Prostate gland (tissue), 2 donors: ENCODE results near the gene RER1. TPM values are rescaled to one million over a fixed set of nuclear protein-coding genes. Genes with fewer than 3 reads are reported as not detected.

ENCODE experiments used
- DNase-seq: peaks from one replicate; pipeline ENCODE4 v3.0.0-alpha.2; 2019; ENCODE audit warnings: low spot score
- H3K27ac ChIP-seq, 2 donors: fragments of 200-600 bp; sonication (generic); 2 replicates each; pipeline ENCODE4 v1.5.1; 2017 to 2019
- H3K27me3 ChIP-seq: fragments of 200-600 bp; sonication (generic); replicated peaks from 2 replicates; pipeline ENCODE4 v1.5.1; 2019; ENCODE audit not compliant: insufficient read depth
- H3K36me3 ChIP-seq, 2 donors: fragments of 200-600 bp; sonication (generic); 1 replicate in 1 of 2; 2 replicates in 1 of 2; pipeline versions ENCODE4 v1.5.1 to v1.8.1; 2017 to 2019
- H3K4me1 ChIP-seq: fragments of 200-600 bp; sonication (generic); replicated peaks from 2 replicates; pipeline ENCODE4 v1.5.1; 2019
- H3K4me3 ChIP-seq, 2 donors: fragments of 200-600 bp; sonication (generic); 2 replicates each; pipeline ENCODE4 v1.5.1; 2017 to 2019
- H3K9me3 ChIP-seq: fragments of 200-600 bp; sonication (generic); 2 replicates; pipeline ENCODE4 v1.5.1; 2017
- CTCF ChIP-seq, 4 experiments: fragments of 200-600 bp in 2 of 4; fragments of 450-650 bp in 2 of 4; sonication (generic) in 2 of 4; IDR thresholded peaks; 1 replicate in 3 of 4; 2 replicates in 1 of 4; pipeline ENCODE4 v1.5.1; 2016 to 2019; ENCODE audit warnings: antibody characterized with exemption in 4 of 4, mild to moderate bottlenecking in 2 of 4, moderate library complexity in 2 of 4
- POLR2A ChIP-seq: fragments of 450-650 bp; IDR thresholded peaks from one replicate; pipeline ENCODE4 v1.6.1; 2016; ENCODE audit warnings: antibody characterized with exemption, mild to moderate bottlenecking
- POLR2AphosphoS5 ChIP-seq: sonication (generic); formaldehyde crosslinking; IDR thresholded peaks from one replicate; pipeline ENCODE4 v1.6.1; 2017; ENCODE audit warnings: antibody characterized with exemption
- WGBS: methylation state at CpG from one replicate; pipeline ENCODE4 v1.1.5; 2018; 5-methylcytosine and 5-hydroxymethylcytosine counted together
- intact Hi-C: fragments of 100-400 bp; cut with DNase I; formaldehyde crosslinking; loops from one replicate; pipeline ENCODE4 v1.14.2; 2022
- total RNA-seq, 2 donors: library from RNA; depleted of rRNA; stranded (reverse); fragments of >200 nt; gene quantifications; one replicate each; pipeline ENCODE4 v1.1.0, GENCODE V29; 2016

Gene RER1
- total RNA-seq, 2 donors from 2014 or later = 86.1 to 97.0 TPM

- no peaks in the 10 kb centered on the region for H3K27me3 ChIP-seq
- H3K4me1 ChIP-seq = no peaks in the 10 kb centered on the region
- TF ChIP-seq CTCF (IDR thresholded peaks at IDR 0.05) = no peak
- no peak for TF ChIP-seq POLR2AphosphoS5
- no peak for TF ChIP-seq POLR2A
- no peak overlapping the region for H3K4me3 ChIP-seq
- no peaks in the 10 kb centered on the region for H3K36me3 ChIP-seq
- H3K9me3 ChIP-seq = no peaks in the 10 kb centered on the region
- intact Hi-C loops = no loop called here
- DNase-seq = no peak
- no peak overlapping the region for H3K27ac ChIP-seq
- WGBS = 74% methylated on average over 32 of the region's 34 CpGs
These were observed 42.5 kb downstream of the RER1 start for GRCh38 chr1:2433936-2434655.

- no peaks in the 10 kb centered on the region for H3K27me3 ChIP-seq
These were observed 43.5 kb downstream of the RER1 start for GRCh38 chr1:2435091-2435490.

GRCh38 chr1:2435746-2436355, 44.2 kb downstream of the RER1 start:
- TF ChIP-seq CTCF (IDR thresholded peaks at IDR 0.05) (no peak), POLR2A (no peak), POLR2AphosphoS5 (no peak)
- no peak for DNase-seq
- H3K4me1 ChIP-seq = no peaks in the 10 kb centered on the region
- H3K4me3 ChIP-seq = no peak overlapping the region
- intact Hi-C loops = no loop called here
- H3K9me3 ChIP-seq = no peaks in the 10 kb centered on the region
- 85% methylated on average over 2 of the region's 2 CpGs for whole genome bisulfite sequencing
- no peaks in the 10 kb centered on the region for H3K36me3 ChIP-seq
- H3K27ac ChIP-seq = no peak overlapping the region
- H3K27me3 ChIP-seq = no peaks in the 10 kb centered on the region

More at GRCh38 chr1:2435091-2435490, 43.5 kb downstream of the RER1 start:
- DNase-seq = no peak
- TF ChIP-seq CTCF (IDR thresholded peaks at IDR 0.05) (no peak), POLR2A (no peak), POLR2AphosphoS5 (no peak)
- H3K4me1 ChIP-seq = no peaks in the 10 kb centered on the region
- intact Hi-C loops = no loop called here
- WGBS = 76% methylated on average over 9 of the region's 9 CpGs
- no peaks in the 10 kb centered on the region for H3K9me3 ChIP-seq
- H3K27ac ChIP-seq = no peak overlapping the region
- H3K4me3 ChIP-seq = no peak overlapping the region
- no peaks in the 10 kb centered on the region for H3K36me3 ChIP-seq

GRCh38 chr1:2436876-2437275, 45.2 kb downstream of the RER1 start:
- no peak for TF ChIP-seq CTCF (IDR thresholded peaks at IDR 0.05)
- no peak for TF ChIP-seq POLR2AphosphoS5
- no peak for TF ChIP-seq POLR2A
- intact Hi-C loops = no loop called here
- DNase-seq = no peak
- H3K4me1 ChIP-seq = no peaks in the 10 kb centered on the region
- no peak overlapping the region for H3K4me3 ChIP-seq
- H3K27me3 ChIP-seq = no peaks in the 10 kb centered on the region
- no peak overlapping the region for H3K27ac ChIP-seq
- 95% methylated on average over 7 of the region's 7 CpGs for WGBS
- H3K9me3 ChIP-seq = no peaks in the 10 kb centered on the region
- no peaks in the 10 kb centered on the region for H3K36me3 ChIP-seq

GRCh38 chr1:2437617-2438016, 46.0 kb downstream of the RER1 start:
- 84% methylated on average over 15 of the region's 15 CpGs for WGBS
- no peaks in the 10 kb centered on the region for H3K27me3 ChIP-seq
- intact Hi-C loops = no loop called here
- no peaks in the 10 kb centered on the region for H3K4me1 ChIP-seq
- no peak overlapping the region for H3K27ac ChIP-seq
- H3K4me3 ChIP-seq = no peak overlapping the region
- no peak for DNase-seq
- no peaks in the 10 kb centered on the region for H3K9me3 ChIP-seq
- no peaks in the 10 kb centered on the region for H3K36me3 ChIP-seq
- TF ChIP-seq CTCF (IDR thresholded peaks at IDR 0.05) (no peak), POLR2A (no peak), POLR2AphosphoS5 (no peak)
